H1 (cell line): Measurements from ENCODE around the gene PPP2R2D. TPM values are rescaled to one million over a fixed set of nuclear protein-coding genes. Genes with fewer than 3 reads are reported as not detected.

Source experiments
- CTCF ChIA-PET: fragments of 300-600 bp; sonication (Branson Sonifier 250); formaldehyde crosslinking; loops from one replicate; lab custom pipeline; 2021; ENCODE audit not compliant: partially characterized antibody; lab: Charles Lee
- POLR2A ChIA-PET: fragments of 300-600 bp; sonication (Branson Sonifier 250); formaldehyde crosslinking; loops from one replicate; lab custom pipeline; 2021; ENCODE audit warnings: inconsistent platforms; ENCODE audit not compliant: partially characterized antibody; lab: Charles Lee
- DNase-seq, 2 experiments: peaks; one replicate each; pipeline versions ENCODE4 v3.0.0 to v3.0.0-alpha.2; 2010 to 2022; ENCODE audit warnings: low spot score in 2 of 2, low read depth in 1 of 2, mixed read lengths in 1 of 2
- FAIRE-seq: peaks from 2 replicates; lab custom pipeline; 2011; peaks lifted over from hg19 to GRCh38; lab: Jason Lieb, UNC
- H2AFZ ChIP-seq: 2 replicates; pipeline ENCODE4 v1.8.1; 2012; ENCODE audit warnings: low read length, inconsistent platforms
- H2AK5ac ChIP-seq: 2 replicates; pipeline ENCODE4 v1.6.1; 2013; ENCODE audit warnings: low read depth, low read length
- H2BK120ac ChIP-seq: replicated peaks from 2 replicates; pipeline ENCODE3; 2013; ENCODE audit warnings: low read depth, low read length, inconsistent platforms
- H2BK12ac ChIP-seq: 2 replicates; pipeline ENCODE4 v1.6.1; 2013; ENCODE audit warnings: low read depth, low read length
- H2BK15ac ChIP-seq: 2 replicates; pipeline ENCODE4 v1.6.1; 2013; ENCODE audit warnings: low read length
- H2BK20ac ChIP-seq: 2 replicates; pipeline ENCODE4 v1.6.1; 2013; ENCODE audit warnings: low read length
- H2BK5ac ChIP-seq: 2 replicates; pipeline ENCODE4 v1.6.1; 2013; ENCODE audit warnings: low read depth, low read length
- H3K14ac ChIP-seq: 2 replicates; pipeline ENCODE4 v1.6.1; 2013; ENCODE audit warnings: inconsistent platforms; ENCODE audit not compliant: insufficient read length
- H3K18ac ChIP-seq: 2 replicates; pipeline ENCODE4 v1.6.1; 2013; ENCODE audit warnings: low read length; ENCODE audit errors: extremely low read depth
- H3K23ac ChIP-seq: 2 replicates; pipeline ENCODE4 v1.6.1; 2013; ENCODE audit warnings: inconsistent platforms; ENCODE audit not compliant: insufficient read length
- H3K23me2 ChIP-seq: 2 replicates; pipeline ENCODE4 v1.6.1; 2013; ENCODE audit warnings: low read depth, low read length
- H3K27ac ChIP-seq: 2 replicates; pipeline ENCODE4 v1.6.1; 2011; ENCODE audit warnings: low read depth, low read length, inconsistent platforms
- H3K27me3 ChIP-seq, 4 experiments: replicated peaks in 1 of 4; 1 replicate in 1 of 4; 2 replicates in 3 of 4; pipeline versions ENCODE4 v1.6.1 to v1.8.1; 2011 to 2013; ENCODE audit warnings: low read length in 3 of 4, mild to moderate bottlenecking in 3 of 4, inconsistent platforms in 2 of 4, mixed read lengths in 2 of 4, moderate library complexity in 1 of 4; ENCODE audit not compliant: control insufficient read depth in 3 of 4, insufficient read depth in 3 of 4; ENCODE audit errors: extremely low read depth in 1 of 4
- H3K36me3 ChIP-seq, 4 experiments: 2 replicates each; pipeline versions ENCODE4 v1.6.1 to v1.8.1; 2011 to 2013; ENCODE audit warnings: mild to moderate bottlenecking in 4 of 4, low read length in 3 of 4, moderate library complexity in 2 of 4, control low read depth in 1 of 4, inconsistent platforms in 1 of 4; ENCODE audit not compliant: insufficient read depth in 4 of 4, control insufficient read depth in 2 of 4
- H3K4ac ChIP-seq: replicated peaks from 2 replicates; pipeline ENCODE3; 2013; ENCODE audit warnings: low read length, low read depth, mixed read lengths, inconsistent platforms; ENCODE audit not compliant: insufficient read length
- H3K4me1 ChIP-seq, 4 experiments: replicated peaks in 1 of 4; 1 replicate in 1 of 4; 2 replicates in 3 of 4; pipeline versions ENCODE4 v1.6.1 to v1.8.1; 2011 to 2013; ENCODE audit warnings: low read length in 3 of 4, inconsistent platforms in 2 of 4, mixed read lengths in 1 of 4; ENCODE audit not compliant: insufficient read depth in 4 of 4, control insufficient read depth in 3 of 4
- H3K4me2 ChIP-seq, 2 experiments: 2 replicates each; pipeline versions ENCODE4 v1.6.1 to v1.8.1; 2011 to 2013; ENCODE audit warnings: low read depth in 2 of 2, low read length in 2 of 2, control low read depth in 1 of 2, inconsistent platforms in 1 of 2, mild to moderate bottlenecking in 1 of 2; ENCODE audit not compliant: insufficient read depth in 1 of 2
- H3K4me3 ChIP-seq, 4 experiments: fragments of 200-600, 300-600 bp in 1 of 4; sonication (generic), shearing (Covaris generic), sonication (Bioruptor Twin) in 1 of 4; 2 replicates each; pipeline versions ENCODE4 v1.5.1 to v1.8.1; 2011 to 2016; ENCODE audit warnings: low read length in 4 of 4, low read depth in 3 of 4, control low read depth in 2 of 4, inconsistent platforms in 2 of 4, mild to moderate bottlenecking in 2 of 4, mixed read lengths in 1 of 4, moderate library complexity in 1 of 4; ENCODE audit not compliant: insufficient read depth in 2 of 4; ENCODE audit errors: extremely low read depth in 1 of 4
- H3K56ac ChIP-seq: replicated peaks from 2 replicates; pipeline ENCODE3; 2013; ENCODE audit warnings: low read depth, mild to moderate bottlenecking, mixed read lengths, low read length, inconsistent platforms; ENCODE audit not compliant: insufficient read length
- H3K79me1 ChIP-seq: 2 replicates; pipeline ENCODE4 v1.6.1; 2013; ENCODE audit warnings: low read depth, low read length, control low read depth
- H3K79me2 ChIP-seq, 2 experiments: 2 replicates each; pipeline versions ENCODE4 v1.6.1 to v1.8.1; 2012 to 2013; ENCODE audit warnings: low read length in 2 of 2, mild to moderate bottlenecking in 2 of 2, inconsistent platforms in 1 of 2; ENCODE audit not compliant: insufficient read depth in 2 of 2, control insufficient read depth in 1 of 2
- H3K9ac ChIP-seq, 4 experiments: replicated peaks in 1 of 4; 1 replicate in 1 of 4; 2 replicates in 3 of 4; pipeline versions ENCODE4 v1.6.1 to v1.8.1; 2011 to 2013; ENCODE audit warnings: low read depth in 3 of 4, low read length in 3 of 4, control low read depth in 2 of 4, mild to moderate bottlenecking in 2 of 4, moderate library complexity in 2 of 4, inconsistent platforms in 1 of 4; ENCODE audit errors: extremely low read depth in 1 of 4
- H3K9me3 ChIP-seq, 2 experiments: 2 replicates each; pipeline versions ENCODE4 v1.6.1 to v1.8.1; 2012 to 2013; ENCODE audit warnings: mild to moderate bottlenecking in 2 of 2, moderate library complexity in 2 of 2, control low read depth in 1 of 2, inconsistent platforms in 1 of 2, low read depth in 1 of 2, low read length in 1 of 2, mixed read lengths in 1 of 2; ENCODE audit not compliant: insufficient read depth in 2 of 2
- H4K20me1 ChIP-seq, 2 experiments: replicated peaks in 1 of 2; 2 replicates each; pipeline versions ENCODE3 to v1.8.1; 2011 to 2013; ENCODE audit warnings: inconsistent platforms in 2 of 2, low read length in 2 of 2, mild to moderate bottlenecking in 1 of 2; ENCODE audit not compliant: insufficient read depth in 2 of 2, control insufficient read depth in 1 of 2
- H4K5ac ChIP-seq: 2 replicates; pipeline ENCODE4 v1.6.1; 2013; ENCODE audit warnings: low read length, low read depth, mixed read lengths, inconsistent platforms; ENCODE audit not compliant: insufficient read length
- H4K8ac ChIP-seq: 2 replicates; pipeline ENCODE4 v1.8.0; 2013; ENCODE audit warnings: mild to moderate bottlenecking, moderate library complexity, low read length, inconsistent platforms; ENCODE audit not compliant: insufficient read depth; ENCODE audit errors: extremely low read depth
- H4K91ac ChIP-seq: replicated peaks from 2 replicates; pipeline ENCODE3; 2013; ENCODE audit warnings: low read length, mixed read lengths, inconsistent platforms; ENCODE audit not compliant: insufficient read length
- CTBP2 ChIP-seq: IDR thresholded peaks from 2 replicates; pipeline ENCODE4 v1.7.0; 2011; ENCODE audit warnings: borderline replicate concordance, mild to moderate bottlenecking, moderate library complexity, mixed read lengths, low read length; ENCODE audit not compliant: insufficient read depth, insufficient read length
- FOSL1 ChIP-seq: IDR thresholded peaks from 2 replicates; pipeline ENCODE4 v1.6.1; 2011; ENCODE audit warnings: mild to moderate bottlenecking, low read depth, low read length, moderate library complexity; ENCODE audit not compliant: insufficient read depth
- JUND ChIP-seq: IDR thresholded peaks from 2 replicates; pipeline ENCODE4 v1.6.1; 2011; ENCODE audit warnings: mild to moderate bottlenecking, improper control_type of control experiment, low read length
- POLR2A ChIP-seq, 2 experiments: IDR thresholded peaks; 1 replicate in 1 of 2; 2 replicates in 1 of 2; pipeline ENCODE4 v1.6.1; 2011; ENCODE audit warnings: low read depth in 2 of 2, low read length in 2 of 2, mild to moderate bottlenecking in 2 of 2; ENCODE audit errors: control extremely low read depth in 1 of 2
- RAD21 ChIP-seq, 2 experiments: IDR thresholded peaks in 1 of 2; conservative IDR thresholded peaks in 1 of 2; 2 replicates each; pipeline ENCODE4 v1.6.1; 2011; ENCODE audit warnings: low read depth in 2 of 2, low read length in 2 of 2, improper control_type of control experiment in 1 of 2, inconsistent platforms in 1 of 2, mild to moderate bottlenecking in 1 of 2, moderate library complexity in 1 of 2
- SP2 ChIP-seq: IDR thresholded peaks from 2 replicates; pipeline ENCODE4 v1.6.1; 2012; ENCODE audit warnings: mild to moderate bottlenecking, low read length, inconsistent platforms
- WGBS, 2 experiments: shearing (Covaris generic) in 1 of 2; methylation state at CpG; one replicate each; pipeline versions ENCODE4 v1.1.6 to v1.1.7; 2013 to 2015; ENCODE audit warnings: low lambda C conversion rate in 2 of 2, mixed read lengths in 2 of 2, inconsistent platforms in 1 of 2, low coverage in 1 of 2, missing lambda C conversion rate in 1 of 2; ENCODE audit not compliant: insufficient replicate concordance in 2 of 2, insufficient coverage in 1 of 2, insufficient read length in 1 of 2; ENCODE audit errors: extremely low coverage in 1 of 2, missing lambda C conversion rate in 1 of 2; 5-methylcytosine and 5-hydroxymethylcytosine counted together
- polyA plus RNA-seq, 7 experiments: library from polyadenylated mRNA; depleted of rRNA in 3 of 7; stranded (reverse) in 5 of 7; unstranded in 2 of 7; fragments of >200 nt in 5 of 7; fragments of 200-250 nt in 2 of 7; gene quantifications; 1 replicate in 5 of 7; 2 replicates in 1 of 7; 4 replicates in 1 of 7; pipeline versions ENCODE4 v1.2.1 to v1.2.3, GENCODE V29; 2011 to 2013; ENCODE audit warnings: missing spikeins in 2 of 7, mixed read lengths in 2 of 7
- total RNA-seq: library from RNA; stranded (reverse); fragmentation: NEBNext Ultra II Directional; extraction: Animal tissue kit (Norgen Biotek cat#: 25700); gene quantifications from 2 replicates; pipeline ENCODE4 v1.2.1, GENCODE V29; 2021
- TF ChIP-seq, protein P1 (sequence below): IDR thresholded peaks from 2 replicates; pipeline ENCODE4 v1.6.1; 2012; ENCODE audit warnings: inconsistent platforms
- TF ChIP-seq, protein P2 (sequence below), 3 experiments: IDR thresholded peaks; 1 replicate in 2 of 3; 2 replicates in 1 of 3; pipeline versions ENCODE4 v1.5.1 to v1.6.1; 2011; ENCODE audit warnings: low read length in 3 of 3, mild to moderate bottlenecking in 3 of 3, inconsistent platforms in 2 of 3, low read depth in 1 of 3, moderate library complexity in 1 of 3; ENCODE audit not compliant: insufficient read depth in 1 of 3; ENCODE audit errors: control extremely low read depth in 1 of 3

Gene PPP2R2D
- total and polyA plus RNA-seq, 2 of the 8 experiments (the other 6 are each of a cell fraction or from before 2014, with no cell fraction given), result 25.4 to 32.8 TPM

- no peak overlapping the region for H3K56ac ChIP-seq
- H2BK15ac ChIP-seq, result no peak overlapping the region
- no peak for FAIRE-seq
- H2AFZ ChIP-seq, result no peak overlapping the region
- no peaks in the 10 kb centered on the region for H3K4me1 ChIP-seq
- no peaks in the 10 kb centered on the region for H3K79me2 ChIP-seq
- CTCF ChIA-PET, result interaction anchor here (0.7 to 2.6 kb wide), 19 partner anchors 8 to 459 kb away, joined by 3 to 41 read pairs (median 4); no protein-coding TSS in a partner anchor
- peak; percentile 51 to 94 for DNase-seq
- H3K36me3 ChIP-seq, result no peaks in the 10 kb centered on the region
- H2BK20ac ChIP-seq, result no peak overlapping the region
- H3K79me1 ChIP-seq, result peaks cover 5% of the 10 kb centered on the region; the same call in 1 of the 2 replicates
- no peak overlapping the region for H3K23ac ChIP-seq
- H3K27me3 ChIP-seq, result 0 out of 7 replicates have a peak, but pooled peaks cover 0 to 2% (median 0%) of the 10 kb centered on the region in 4 experiments
- no peak overlapping the region for H4K91ac ChIP-seq
- peaks cover 14 to 17% of the 10 kb centered on the region in 2 experiments for H3K9me3 ChIP-seq
- H3K4me2 ChIP-seq, result 0 out of 4 replicates have a peak overlapping the region, but pooled peaks of 1 of the 2 experiments have one; percentile 16
- no peak overlapping the region for H4K5ac ChIP-seq
- no peak overlapping the region for H3K27ac ChIP-seq
- H3K4me3 ChIP-seq, result no peak overlapping the region
- H3K23me2 ChIP-seq, result peaks cover 17% of the 10 kb centered on the region; the same call in 1 of the 2 replicates
- H3K9ac ChIP-seq, result no peak overlapping the region
- peaks cover 0 to 13% of the 10 kb centered on the region in 2 experiments for H4K20me1 ChIP-seq
- no peak overlapping the region for H3K18ac ChIP-seq
- no peak overlapping the region for H4K8ac ChIP-seq
- H3K4ac ChIP-seq, result no peak overlapping the region
- POLR2A ChIA-PET, result interaction anchor here (1.4 kb wide), 1 partner anchor 15 kb away, joined by 4 read pairs; no protein-coding TSS in a partner anchor
- H2BK120ac ChIP-seq, result no peak overlapping the region
- no peak overlapping the region for H2BK12ac ChIP-seq
- no peak overlapping the region for H2BK5ac ChIP-seq
- H2AK5ac ChIP-seq, result no peak overlapping the region
- 49% methylated on average over 25 of the region's 25 CpGs; no CpG with 5 or more reads in 1 of the 2 experiments for WGBS, 2 experiments
- no peak overlapping the region for H3K14ac ChIP-seq
- TF ChIP-seq SP2 (no peak), JUND (peak; percentile 49; the same call in 1 of the 2 replicates), CTBP2 (no peak), FOSL1 (no peak), RAD21 (IDR thresholded peaks at IDR 0.05 in 1 of 2, conservative IDR thresholded peaks at IDR 0.05 in 1 of 2; ENCODE audit: low read depth in 2 of 2, low read length in 2 of 2) (peak; percentile 79 to 87), POLR2A (IDR thresholded peaks at IDR 0.05; ENCODE audit: control extremely low read depth in 1 of 2, low read depth in 2 of 2, low read length in 2 of 2) (no peak)
- TF ChIP-seq, protein P1, sequence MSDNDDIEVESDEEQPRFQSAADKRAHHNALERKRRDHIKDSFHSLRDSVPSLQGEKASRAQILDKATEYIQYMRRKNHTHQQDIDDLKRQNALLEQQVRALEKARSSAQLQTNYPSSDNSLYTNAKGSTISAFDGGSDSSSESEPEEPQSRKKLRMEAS, result 0 out of 2 replicates have a peak, but pooled peaks have one; percentile 15
- TF ChIP-seq, protein P2, sequence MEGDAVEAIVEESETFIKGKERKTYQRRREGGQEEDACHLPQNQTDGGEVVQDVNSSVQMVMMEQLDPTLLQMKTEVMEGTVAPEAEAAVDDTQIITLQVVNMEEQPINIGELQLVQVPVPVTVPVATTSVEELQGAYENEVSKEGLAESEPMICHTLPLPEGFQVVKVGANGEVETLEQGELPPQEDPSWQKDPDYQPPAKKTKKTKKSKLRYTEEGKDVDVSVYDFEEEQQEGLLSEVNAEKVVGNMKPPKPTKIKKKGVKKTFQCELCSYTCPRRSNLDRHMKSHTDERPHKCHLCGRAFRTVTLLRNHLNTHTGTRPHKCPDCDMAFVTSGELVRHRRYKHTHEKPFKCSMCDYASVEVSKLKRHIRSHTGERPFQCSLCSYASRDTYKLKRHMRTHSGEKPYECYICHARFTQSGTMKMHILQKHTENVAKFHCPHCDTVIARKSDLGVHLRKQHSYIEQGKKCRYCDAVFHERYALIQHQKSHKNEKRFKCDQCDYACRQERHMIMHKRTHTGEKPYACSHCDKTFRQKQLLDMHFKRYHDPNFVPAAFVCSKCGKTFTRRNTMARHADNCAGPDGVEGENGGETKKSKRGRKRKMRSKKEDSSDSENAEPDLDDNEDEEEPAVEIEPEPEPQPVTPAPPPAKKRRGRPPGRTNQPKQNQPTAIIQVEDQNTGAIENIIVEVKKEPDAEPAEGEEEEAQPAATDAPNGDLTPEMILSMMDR (IDR thresholded peaks at IDR 0.05; ENCODE audit: control extremely low read depth in 1 of 3, insufficient read depth in 1 of 3, low read depth in 1 of 3, low read length in 3 of 3), result peak; percentile 94 to 98 (median 98)
Measured at GRCh38 chr10:131885391-131886165, 15.2 kb upstream of the PPP2R2D start.
